Neuronal stem cell (in vitro differentiated cells): ENCODE data around the gene MAML1.

Source experiments
- DNase-seq: peaks from one replicate; pipeline ENCODE4 v3.0.0-alpha.2; 2013; ENCODE audit warnings: low spot score
- H2AFZ ChIP-seq: one replicate; pipeline ENCODE4 v1.6.1; 2013; ENCODE audit warnings: mild to moderate bottlenecking, low read length, inconsistent platforms
- H2AK5ac ChIP-seq: 2 replicates; pipeline ENCODE4 v1.6.1; 2013; ENCODE audit warnings: low read depth, mild to moderate bottlenecking, inconsistent platforms, low read length, moderate library complexity, mixed read lengths
- H2BK120ac ChIP-seq: 2 replicates; pipeline ENCODE4 v1.6.1; 2013; ENCODE audit warnings: low read depth, mild to moderate bottlenecking, inconsistent platforms, low read length, moderate library complexity, mixed read lengths
- H2BK12ac ChIP-seq: one replicate; pipeline ENCODE4 v1.6.1; 2013; ENCODE audit warnings: low read length, inconsistent platforms
- H2BK15ac ChIP-seq: 2 replicates; pipeline ENCODE4 v1.6.1; 2013; ENCODE audit warnings: mild to moderate bottlenecking, low read length, inconsistent platforms, mixed read lengths
- H2BK5ac ChIP-seq: one replicate; pipeline ENCODE4 v1.6.1; 2013; ENCODE audit warnings: inconsistent platforms, mild to moderate bottlenecking, low read length, moderate library complexity
- H3K14ac ChIP-seq: one replicate; pipeline ENCODE4 v1.6.1; 2013; ENCODE audit warnings: low read length, inconsistent platforms
- H3K18ac ChIP-seq: 2 replicates; pipeline ENCODE4 v1.6.1; 2013; ENCODE audit warnings: low read length, inconsistent platforms
- H3K23ac ChIP-seq: 2 replicates; pipeline ENCODE4 v1.6.1; 2013; ENCODE audit warnings: low read depth, mild to moderate bottlenecking, mixed read lengths, low read length, inconsistent platforms; ENCODE audit not compliant: poor library complexity
- H3K27ac ChIP-seq: replicated peaks from 3 replicates; pipeline ENCODE4 v1.5.1; 2013; ENCODE audit warnings: low read length, inconsistent platforms
- H3K27me3 ChIP-seq, 3 experiments: 2 replicates each; pipeline ENCODE4 v1.6.1; 2013; ENCODE audit warnings: low read length in 3 of 3, mild to moderate bottlenecking in 2 of 3, inconsistent platforms in 1 of 3, low read depth in 1 of 3, mixed read lengths in 1 of 3, moderate library complexity in 1 of 3; ENCODE audit not compliant: control insufficient read depth in 3 of 3, insufficient read depth in 3 of 3
- H3K36me3 ChIP-seq, 2 donors: replicated peaks in 1 of 2; 2 replicates each; pipeline ENCODE4 v1.6.1; 2013; ENCODE audit warnings: low read length in 2 of 2; ENCODE audit not compliant: control insufficient read depth in 2 of 2, insufficient read depth in 2 of 2
- H3K4ac ChIP-seq: 2 replicates; pipeline ENCODE4 v1.6.1; 2013; ENCODE audit warnings: inconsistent platforms, mild to moderate bottlenecking, low read length, moderate library complexity
- H3K4me1 ChIP-seq, 2 donors: 1 replicate in 1 of 2; 2 replicates in 1 of 2; pipeline ENCODE4 v1.6.1; 2013; ENCODE audit warnings: low read length in 2 of 2, low read depth in 1 of 2; ENCODE audit not compliant: control insufficient read depth in 2 of 2, insufficient read depth in 1 of 2
- H3K4me2 ChIP-seq: one replicate; pipeline ENCODE4 v1.6.1; 2013; ENCODE audit warnings: mild to moderate bottlenecking, low read length, inconsistent platforms; ENCODE audit not compliant: insufficient read depth, poor library complexity, severe bottlenecking
- H3K4me3 ChIP-seq, 2 donors: 2 replicates each; pipeline ENCODE4 v1.5.1; 2013; ENCODE audit warnings: low read length in 2 of 2, mild to moderate bottlenecking in 2 of 2, inconsistent platforms in 1 of 2, moderate library complexity in 1 of 2
- H3K79me1 ChIP-seq: one replicate; pipeline ENCODE4 v1.6.1; 2013; ENCODE audit warnings: low read depth, mild to moderate bottlenecking, inconsistent platforms, low read length, moderate library complexity
- H3K9ac ChIP-seq: one replicate; pipeline ENCODE4 v1.6.1; 2013; ENCODE audit warnings: mild to moderate bottlenecking, low read depth, low read length, inconsistent platforms; ENCODE audit not compliant: poor library complexity
- H3K9me3 ChIP-seq, 2 donors: replicated peaks in 1 of 2; 2 replicates each; pipeline versions ENCODE3 to v1.6.1; 2013; ENCODE audit warnings: low read length in 2 of 2, mild to moderate bottlenecking in 2 of 2, inconsistent platforms in 1 of 2, low read depth in 1 of 2, mixed read lengths in 1 of 2, moderate library complexity in 1 of 2; ENCODE audit not compliant: control insufficient read depth in 2 of 2, insufficient read depth in 1 of 2
- H4K8ac ChIP-seq: one replicate; pipeline ENCODE4 v1.6.1; 2013; ENCODE audit warnings: low read depth, mild to moderate bottlenecking, inconsistent platforms, low read length, moderate library complexity
- H4K91ac ChIP-seq: one replicate; pipeline ENCODE4 v1.6.1; 2013; ENCODE audit warnings: low read length, low read depth, mild to moderate bottlenecking, inconsistent platforms; ENCODE audit not compliant: poor library complexity
- WGBS, 2 donors: extraction: QIAGEN DNeasy Blood & Tissue Kit; methylation state at CpG; one replicate each; pipeline ENCODE4 v1.1.7; 2013; ENCODE audit warnings: missing lambda C conversion rate in 2 of 2, mixed read lengths in 1 of 2; ENCODE audit not compliant: insufficient read length in 2 of 2, insufficient replicate concordance in 1 of 2; ENCODE audit errors: extremely low coverage in 2 of 2; 5-methylcytosine and 5-hydroxymethylcytosine counted together

Gene MAML1

DNA sequence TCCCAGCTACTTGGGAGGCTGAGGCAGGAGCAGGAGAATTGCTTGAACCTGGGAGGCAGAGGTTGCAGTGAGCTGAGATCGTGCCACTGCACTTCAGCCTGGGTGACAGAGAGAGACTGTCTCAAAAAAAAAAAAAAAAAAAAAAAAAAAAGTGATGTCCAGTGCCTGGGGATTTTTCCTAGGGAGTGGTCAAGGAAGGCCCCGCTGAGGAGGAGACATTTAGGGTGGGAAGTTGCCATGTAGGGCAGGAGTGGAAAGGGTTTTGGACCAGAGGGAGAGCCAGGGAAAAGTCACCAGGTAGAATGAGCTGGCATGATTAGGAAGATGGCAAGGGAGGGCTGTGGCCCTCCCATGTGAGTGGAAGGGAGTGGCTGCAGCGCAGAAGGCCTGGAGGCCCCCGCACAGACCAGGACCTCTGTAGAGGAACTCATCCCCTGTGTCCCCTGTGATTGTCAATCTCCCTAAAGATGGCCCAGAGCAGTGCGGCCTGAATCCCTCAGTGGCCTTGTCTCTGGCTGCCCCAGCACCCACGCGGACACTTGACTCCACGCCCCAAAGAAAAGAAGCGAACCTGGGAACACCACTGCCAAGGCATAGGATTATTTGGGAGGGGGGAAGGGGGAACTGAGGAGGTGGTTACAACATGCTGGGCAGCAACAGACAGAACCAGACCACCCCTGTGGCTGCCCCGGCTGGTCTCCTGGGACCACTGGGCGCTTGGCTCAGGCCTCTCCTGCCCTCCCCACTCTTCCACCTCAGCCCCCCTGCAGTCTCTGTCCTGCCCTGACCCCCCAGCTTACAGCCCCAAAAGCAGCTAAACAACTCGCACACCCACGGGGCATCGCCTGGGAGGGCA, 85.5 kb downstream of the MAML1 start:
- peaks cover 23 to 35% of the 10 kb centered on the region in 2 donors for H3K4me1 ChIP-seq
- WGBS, 2 donors, result no CpG with 5 or more reads among the region's 14 CpGs
- no peak overlapping the region for H3K27ac ChIP-seq

DNA sequence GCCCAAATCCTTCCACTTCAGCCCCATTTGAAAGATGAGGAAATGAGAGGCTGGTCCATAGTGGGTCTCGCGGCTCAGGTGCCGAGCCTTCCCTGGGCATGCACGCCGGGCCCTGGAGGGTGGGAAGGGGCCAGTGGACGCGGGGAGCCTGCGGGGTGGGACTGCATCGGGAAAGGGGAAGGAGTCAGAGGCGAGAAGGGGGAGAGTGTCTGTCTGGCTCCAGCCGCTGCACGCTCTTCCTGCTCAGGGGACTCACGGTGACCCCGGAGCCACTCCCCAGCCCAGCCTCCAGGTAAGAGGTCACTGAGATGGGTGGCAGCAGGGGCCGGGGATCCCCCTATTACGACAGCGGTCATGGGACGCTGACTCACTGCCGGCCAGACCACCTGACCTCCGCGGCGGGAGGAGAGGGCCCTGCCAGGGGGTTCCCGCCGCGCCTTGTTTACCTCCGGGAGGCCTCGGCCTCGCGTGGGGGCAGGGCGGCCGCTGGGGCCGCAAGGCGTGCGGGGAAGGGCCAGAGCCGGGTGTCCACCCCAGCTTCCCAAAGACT, 86.2 kb downstream of the MAML1 start:
- peak overlapping the region; percentile 89 for H3K18ac ChIP-seq
- H3K14ac ChIP-seq, result peak overlapping the region; percentile 94
- H4K91ac ChIP-seq, result peak overlapping the region; percentile 14
- DNase-seq, result no peak
- peak overlapping the region; percentile 97 for H2BK15ac ChIP-seq
- H3K4me1 ChIP-seq, result peaks cover 23 to 35% of the 10 kb centered on the region in 2 donors
- H2BK120ac ChIP-seq, result peak overlapping the region; percentile 42
- peaks cover 19% of the 10 kb centered on the region for H3K79me1 ChIP-seq
- H2BK5ac ChIP-seq, result peak overlapping the region; percentile 98
- peaks cover 0 to 4% (median 0%) of the 10 kb centered on the region in 3 experiments for H3K27me3 ChIP-seq
- peak overlapping the region in 1 of 2 donors; percentile 29 for H3K4me3 ChIP-seq
- H2BK12ac ChIP-seq, result peak overlapping the region; percentile 2
- no peak overlapping the region for H3K4ac ChIP-seq
- peak overlapping the region; percentile 70 for H2AFZ ChIP-seq
- H2AK5ac ChIP-seq, result peak overlapping the region; percentile 100
- H3K36me3 ChIP-seq, result peaks cover 9 to 38% of the 10 kb centered on the region in 2 donors
- no peak overlapping the region for H3K27ac ChIP-seq
- no peak overlapping the region for H4K8ac ChIP-seq
- WGBS, 2 donors, result no CpG with 5 or more reads among the region's 35 CpGs
- H3K23ac ChIP-seq, result peak overlapping the region; percentile 32
- H3K4me2 ChIP-seq, result peak overlapping the region; percentile 37
- H3K9ac ChIP-seq, result no peak overlapping the region
- peaks cover 0 to 2% of the 10 kb centered on the region in 2 donors for H3K9me3 ChIP-seq

More for the DNA sequence above, 85.5 kb downstream of the MAML1 start:
- peak overlapping the region; percentile 37 for H3K4me2 ChIP-seq
- no peak overlapping the region for H4K8ac ChIP-seq
- peaks cover 0 to 2% of the 10 kb centered on the region in 2 donors for H3K9me3 ChIP-seq
- peak overlapping the region; percentile 79 for H2BK5ac ChIP-seq
- H3K27me3 ChIP-seq, result peaks cover 0 to 4% (median 0%) of the 10 kb centered on the region in 3 experiments
- H2BK120ac ChIP-seq, result peak overlapping the region; percentile 42
- H4K91ac ChIP-seq, result peak overlapping the region; percentile 14
- peak overlapping the region; percentile 94 for H3K14ac ChIP-seq
- H3K18ac ChIP-seq, result peak overlapping the region; percentile 89
- peak overlapping the region; percentile 32 for H3K23ac ChIP-seq
- H2BK12ac ChIP-seq, result peak overlapping the region; percentile 2
- H3K9ac ChIP-seq, result no peak overlapping the region
- H3K36me3 ChIP-seq, result peaks cover 6 to 38% of the 10 kb centered on the region in 2 donors
- peak overlapping the region in 1 of 2 donors; percentile 29 for H3K4me3 ChIP-seq
- H2AK5ac ChIP-seq, result peak overlapping the region; percentile 100
- peak overlapping the region; percentile 97 for H2BK15ac ChIP-seq
- DNase-seq, result no peak
- no peak overlapping the region for H3K4ac ChIP-seq
- peaks cover 17% of the 10 kb centered on the region for H3K79me1 ChIP-seq
- H2AFZ ChIP-seq, result peak overlapping the region; percentile 70

DNA sequence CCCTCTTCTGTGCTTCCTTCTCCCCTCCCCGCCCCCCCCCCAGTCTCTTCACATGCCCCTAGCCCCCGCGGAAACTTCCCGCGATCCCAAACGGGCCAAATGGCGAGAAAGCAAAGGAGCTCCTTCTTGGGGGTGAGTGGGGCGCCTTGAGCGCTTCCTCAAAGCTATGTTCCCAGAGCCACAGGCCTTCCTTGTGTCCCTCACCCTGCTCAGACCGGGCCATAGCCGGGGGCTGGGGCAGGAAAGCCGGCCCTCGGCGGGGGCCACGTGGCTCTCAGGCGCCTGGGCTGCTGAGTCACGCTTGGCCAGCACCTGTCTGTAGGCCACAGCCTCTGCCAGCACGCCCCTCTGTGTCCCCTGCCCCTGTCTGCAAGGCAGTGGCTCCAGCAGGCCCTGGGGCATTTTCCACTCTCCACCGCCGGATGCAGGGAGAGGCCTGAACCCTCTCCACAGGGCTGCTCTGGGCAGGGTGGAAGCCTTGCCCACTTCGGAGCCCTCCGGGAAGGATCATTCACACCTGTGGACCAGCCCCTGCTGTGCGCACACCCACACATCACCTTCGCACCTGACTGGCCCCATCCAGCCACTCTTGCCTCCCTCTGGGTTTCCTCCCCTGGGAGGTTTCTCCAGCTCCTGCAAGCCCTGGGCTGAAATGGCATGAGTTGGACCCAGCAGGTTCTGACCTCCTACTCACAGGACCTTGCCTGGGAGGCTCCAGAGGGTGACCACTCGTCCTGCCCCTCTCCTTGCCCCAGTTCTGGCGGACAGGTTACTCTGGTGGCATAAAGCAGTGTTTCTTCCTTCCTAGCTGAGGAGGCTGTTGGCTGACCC, 86.9 kb downstream of the MAML1 start:
- peak overlapping the region; percentile 97 for H3K18ac ChIP-seq
- DNase-seq, result no peak
- H3K4ac ChIP-seq, result peak overlapping the region; percentile 99
- H2BK120ac ChIP-seq, result peak overlapping the region; percentile 99
- H2BK12ac ChIP-seq, result peak overlapping the region; percentile 99
- peaks cover 0 to 4% of the 10 kb centered on the region in 2 donors for H3K9me3 ChIP-seq
- no CpG with 5 or more reads among the region's 26 CpGs for WGBS, 2 donors
- H2BK5ac ChIP-seq, result peak overlapping the region; percentile 98
- peak overlapping the region; percentile 38 for H3K27ac ChIP-seq
- H3K4me1 ChIP-seq, result peaks cover 23 to 35% of the 10 kb centered on the region in 2 donors
- peak overlapping the region; percentile 99 for H3K23ac ChIP-seq
- peaks cover 23% of the 10 kb centered on the region for H3K79me1 ChIP-seq
- peaks cover 0 to 4% (median 0%) of the 10 kb centered on the region in 3 experiments for H3K27me3 ChIP-seq
- peak overlapping the region; percentile 70 for H2AFZ ChIP-seq
- peaks cover 16 to 38% of the 10 kb centered on the region in 2 donors for H3K36me3 ChIP-seq
- H3K14ac ChIP-seq, result peak overlapping the region; percentile 65
- H4K91ac ChIP-seq, result peak overlapping the region; percentile 96
- peak overlapping the region; percentile 100 for H2AK5ac ChIP-seq
- H3K4me2 ChIP-seq, result peak overlapping the region; percentile 31
- H2BK15ac ChIP-seq, result peak overlapping the region; percentile 97
- H3K9ac ChIP-seq, result peak overlapping the region; percentile 63
- peak overlapping the region in 1 of 2 donors; percentile 13 for H3K4me3 ChIP-seq
- H4K8ac ChIP-seq, result no peak overlapping the region
